PC-9 (cell line): ENCODE measurements around the gene ZC2HC1B. TPM values are rescaled to one million over a fixed set of nuclear protein-coding genes. Genes with fewer than 3 reads are reported as not detected.

Source experiments
- BruUV-seq: library from RNA; stranded (reverse); fragments of 400-500 nt; replicated peaks from 2 replicates; lab custom pipeline; 2021; lab: Mats Ljungman, UMichigan
- CTCF ChIA-PET: fragments of 300-600 bp; sonication (Branson Sonifier 250); formaldehyde crosslinking; loops from one replicate; lab custom pipeline; 2022; ENCODE audit warnings: antibody characterized with exemption; lab: Charles Lee
- POLR2A ChIA-PET: fragments of 300-600 bp; sonication (Branson Sonifier 250); formaldehyde crosslinking; loops from one replicate; lab custom pipeline; 2022; ENCODE audit warnings: antibody characterized with exemption; ENCODE audit not compliant: unreplicated experiment; lab: Charles Lee
- DNase-seq, 2 experiments: peaks; one replicate each; pipeline versions ENCODE4 v3.0.0 to v3.0.0-alpha.2; 2015 to 2022; ENCODE audit warnings: mixed read lengths in 1 of 2
- H2AFZ ChIP-seq: fragments of 200-600 bp; sonication (generic); 2 replicates; pipeline ENCODE4 v1.8.1; 2017; ENCODE audit warnings: antibody characterized with exemption
- H3F3A ChIP-seq: fragments of 200-600 bp; sonication (generic); 2 replicates; pipeline ENCODE4 v1.8.1; 2017; ENCODE audit warnings: antibody characterized with exemption, mild to moderate bottlenecking, low read depth; ENCODE audit not compliant: insufficient read depth
- H3K27ac ChIP-seq: fragments of 200-600 bp; sonication (generic); 2 replicates; pipeline ENCODE4 v1.6.1; 2016; ENCODE audit warnings: mixed run types
- H3K27me3 ChIP-seq: fragments of 200-600 bp; sonication (generic); 2 replicates; pipeline ENCODE4 v1.6.1; 2016; ENCODE audit warnings: low read depth, mixed run types; ENCODE audit not compliant: insufficient read depth
- H3K36me3 ChIP-seq: fragments of 200-600 bp; sonication (generic); 2 replicates; pipeline ENCODE4 v1.6.1; 2016; ENCODE audit warnings: low read depth, mixed run types
- H3K4me1 ChIP-seq: fragments of 200-600 bp; sonication (generic); replicated peaks from 2 replicates; pipeline ENCODE4 v1.6.1; 2016; ENCODE audit warnings: mixed run types; ENCODE audit not compliant: insufficient read depth
- H3K4me2 ChIP-seq: fragments of 200-600 bp; sonication (generic); 2 replicates; pipeline ENCODE4 v1.6.1; 2017; ENCODE audit warnings: mixed run types
- H3K4me3 ChIP-seq: fragments of 200-600 bp; sonication (generic); 2 replicates; pipeline ENCODE4 v1.6.1; 2016; ENCODE audit warnings: mixed run types
- H3K79me2 ChIP-seq: fragments of 200-600 bp; sonication (generic); 2 replicates; pipeline ENCODE4 v1.6.1; 2017; ENCODE audit warnings: low read depth, mixed run types
- H3K9me2 ChIP-seq: fragments of 200-600 bp; sonication (generic); 2 replicates; pipeline ENCODE4 v1.8.1; 2017; ENCODE audit warnings: mild to moderate bottlenecking; ENCODE audit not compliant: insufficient read depth
- H3K9me3 ChIP-seq: fragments of 200-600 bp; sonication (generic); 2 replicates; pipeline ENCODE4 v1.8.1; 2016; ENCODE audit warnings: low read depth; ENCODE audit not compliant: insufficient read depth
- H4K20me1 ChIP-seq: fragments of 200-600 bp; sonication (generic); 2 replicates; pipeline ENCODE4 v1.8.1; 2017; ENCODE audit not compliant: insufficient read depth
- CTCF ChIP-seq: fragments of 200-600 bp; sonication (generic); conservative IDR thresholded peaks from 2 replicates; pipeline ENCODE4 v1.6.1; 2017; ENCODE audit warnings: mixed run types, antibody characterized with exemption, mild to moderate bottlenecking, moderate library complexity
- EZH2 ChIP-seq: fragments of 200-600 bp; sonication (generic); IDR thresholded peaks from 2 replicates; pipeline ENCODE4 v1.8.0; 2017; ENCODE audit warnings: antibody characterized with exemption, low read depth
- intact Hi-C: fragments of 100-400 bp; cut with micrococcal nuclease; formaldehyde crosslinking; loops from one replicate; pipeline ENCODE4 v1.10.0; 2022; ENCODE audit not compliant: unreplicated experiment
- total RNA-seq: library from RNA; stranded (reverse); gene quantifications from 2 replicates; pipeline ENCODE4 v1.2.3, GENCODE V29; 2021

ZC2HC1B gene
- total RNA-seq, 1 experiment from 2014 or later, result not detected

DNA sequence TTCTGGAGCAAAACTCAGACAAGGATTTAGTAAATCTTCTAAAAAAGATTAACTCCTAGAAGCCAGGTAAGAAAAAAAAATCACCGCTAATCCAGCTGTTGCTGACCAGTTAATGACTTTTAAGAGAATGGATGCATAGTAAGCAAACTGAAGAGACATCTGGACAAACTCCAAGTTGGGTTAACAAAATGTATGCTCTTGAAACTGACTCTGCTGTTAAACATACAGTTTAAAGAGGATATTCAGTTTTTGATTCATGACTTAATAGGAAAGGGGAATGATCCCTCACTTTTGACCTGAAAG, 73.3 kb downstream of the ZC2HC1B start:
- Histone ChIP-seq H3K27ac (no peak overlapping the region), H3K9me2 (no peaks in the 10 kb centered on the region), H3K9me3 (no peaks in the 10 kb centered on the region), H3K4me1 (no peaks in the 10 kb centered on the region), H3K4me3 (no peak overlapping the region), H3F3A (no peaks in the 10 kb centered on the region), H3K27me3 (no peaks in the 10 kb centered on the region), H3K36me3 (no peaks in the 10 kb centered on the region), H4K20me1 (no peaks in the 10 kb centered on the region), H2AFZ (no peak overlapping the region), H3K4me2 (no peak overlapping the region), H3K79me2 (no peaks in the 10 kb centered on the region)
- ChIA-PET CTCF (no interaction called here), POLR2A (no interaction called here)
- intact Hi-C loops, result no loop called here
- BruUV-seq, result no TSS peak
- TF ChIP-seq CTCF, result no peak
- TF ChIP-seq EZH2, result no peak
- DNase-seq, result no peak

DNA sequence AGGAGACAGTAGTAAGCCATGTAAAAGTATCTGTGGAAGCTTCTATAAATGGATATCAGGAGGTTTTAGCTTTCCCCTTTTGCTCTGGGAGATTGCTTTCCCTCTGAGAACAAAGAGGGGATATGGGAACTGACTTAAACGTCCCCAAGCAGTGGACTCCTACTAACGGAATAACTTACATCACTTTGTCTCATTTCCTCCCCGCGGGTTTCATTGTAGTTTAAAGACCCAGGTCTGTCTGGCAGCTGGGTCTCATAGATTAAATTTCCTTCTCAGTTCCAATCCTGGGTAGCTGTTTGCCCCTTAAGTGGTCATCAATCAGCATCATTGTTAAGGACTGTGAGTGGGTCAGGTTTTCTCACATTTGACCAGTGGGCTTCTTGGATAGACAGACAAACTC, 75.1 kb downstream of the ZC2HC1B start:
- CTCF ChIA-PET, result interaction anchor here (0.5 to 1.3 kb wide), 3 partner anchors 95 to 364 kb away, joined by 4 read pairs; partner anchors contain the start of gene LTV1
- intact Hi-C loops, result no loop called here
- no peak for DNase-seq

DNA sequence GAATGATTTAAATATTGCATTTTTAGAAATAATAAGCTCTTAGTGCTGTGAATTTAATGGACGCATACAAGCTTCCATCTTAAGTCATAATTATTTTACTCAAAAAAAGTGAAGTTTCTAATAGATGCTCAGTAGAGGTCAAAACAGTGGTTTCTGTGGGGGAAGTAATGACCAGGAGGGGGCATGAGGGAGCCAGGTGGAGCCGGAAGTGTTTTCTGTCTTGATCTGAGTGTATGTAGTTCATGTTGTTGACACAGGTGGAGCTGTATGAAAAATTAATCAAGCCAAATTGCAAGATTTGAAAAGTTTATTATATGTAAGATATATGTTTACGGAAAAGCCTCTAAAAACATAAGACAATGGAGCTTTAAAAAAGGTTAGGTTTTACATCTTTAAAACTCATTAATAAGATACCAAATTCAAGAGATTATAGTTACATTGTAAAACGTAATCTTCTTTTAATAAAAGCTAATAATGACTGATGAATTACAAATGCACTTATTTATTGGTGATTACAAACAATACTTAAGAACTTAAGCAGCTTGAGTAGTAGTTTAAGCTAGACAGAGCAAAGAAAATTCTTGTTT, 75.8 kb downstream of the ZC2HC1B start:
- Histone ChIP-seq H3K79me2 (no peaks in the 10 kb centered on the region), H3K4me2 (no peak overlapping the region), H3K27ac (no peak overlapping the region), H3K4me3 (no peak overlapping the region), H3F3A (no peaks in the 10 kb centered on the region), H3K4me1 (no peaks in the 10 kb centered on the region), H4K20me1 (no peaks in the 10 kb centered on the region), H3K9me3 (no peaks in the 10 kb centered on the region), H3K9me2 (no peaks in the 10 kb centered on the region), H2AFZ (no peak overlapping the region), H3K36me3 (no peaks in the 10 kb centered on the region), H3K27me3 (no peaks in the 10 kb centered on the region)
- TF ChIP-seq EZH2, result no peak
- TF ChIP-seq CTCF, result peak; percentile 85
- CTCF ChIA-PET, result interaction anchor here (0.6 to 1.3 kb wide), 4 partner anchors 96 to 1279 kb away, joined by 3 to 4 read pairs (median 4); partner anchors contain the start of gene LTV1
- peak; percentile 37 to 39 for DNase-seq
- no TSS peak for BruUV-seq
- POLR2A ChIA-PET, result interaction anchor here (0.6 kb wide), 1 partner anchor 323 kb away, joined by 5 read pairs; no protein-coding TSS in a partner anchor
- intact Hi-C loops, result loop anchor here (1.0 to 5.0 kb wide), 2 partner anchors 67 to 276 kb away; partner anchors contain the start of gene PLAGL1

More for the DNA sequence above, 75.1 kb downstream of the ZC2HC1B start:
- Histone ChIP-seq H3K36me3 (no peaks in the 10 kb centered on the region), H3K27me3 (no peaks in the 10 kb centered on the region), H3K4me2 (no peak overlapping the region), H3K9me3 (no peaks in the 10 kb centered on the region), H3K27ac (no peak overlapping the region), H3K4me1 (no peaks in the 10 kb centered on the region), H3F3A (no peaks in the 10 kb centered on the region), H3K9me2 (no peaks in the 10 kb centered on the region), H3K79me2 (no peaks in the 10 kb centered on the region), H3K4me3 (no peak overlapping the region), H2AFZ (no peak overlapping the region), H4K20me1 (no peaks in the 10 kb centered on the region)
- BruUV-seq, result no TSS peak
- TF ChIP-seq EZH2 (no peak), CTCF (no peak)
- POLR2A ChIA-PET, result no interaction called here
